ES-I3 (cell line): ENCODE data around the gene PCDHA3.
"Not testable (repeated sequence)": the region's sequence is repeated elsewhere in the genome, so short reads cannot be mapped to it uniquely, and the experiment has no call there.

Experiments
- H3K36me3 ChIP-seq: 2 replicates; pipeline ENCODE4 v1.6.1; 2013; ENCODE audit warnings: mild to moderate bottlenecking, low read length, control low read depth, moderate library complexity; ENCODE audit not compliant: insufficient read depth
- H3K4me1 ChIP-seq: 2 replicates; pipeline ENCODE4 v1.6.1; 2013; ENCODE audit warnings: mild to moderate bottlenecking, control low read depth, low read length; ENCODE audit not compliant: insufficient read depth
- H3K9ac ChIP-seq: 2 replicates; pipeline ENCODE4 v1.6.1; 2013; ENCODE audit warnings: low read depth, mild to moderate bottlenecking, low read length, moderate library complexity
- H3K9me3 ChIP-seq: 2 replicates; pipeline ENCODE4 v1.6.1; 2013; ENCODE audit warnings: mild to moderate bottlenecking, low read length, moderate library complexity; ENCODE audit not compliant: control insufficient read depth, insufficient read depth

The PCDHA3 gene

GRCh38 chr5:140800816-140801493 is at the start of gene PCDHA3:
PCDHA3 (plus strand) TSS chr5:140801057.
- no peaks in the 10 kb centered on the region for H3K4me1 ChIP-seq

GRCh38 chr5:140753561-140753960 is 47.3 kb upstream of the PCDHA3 start:
- Histone ChIP-seq H3K4me1 (no peaks in the 10 kb centered on the region), H3K9ac (no peak overlapping the region), H3K36me3 (no peaks in the 10 kb centered on the region), H3K9me3 (no peaks in the 10 kb centered on the region)

More at GRCh38 chr5:140800816-140801493, at the start of gene PCDHA3:
- Histone ChIP-seq H3K9me3 (peaks cover 5% of the 10 kb centered on the region; the same call in 1 of the 2 replicates), H3K9ac (no peak within 1 kb of the TSS), H3K36me3 (no peaks in the 10 kb centered on the region)

DNA sequence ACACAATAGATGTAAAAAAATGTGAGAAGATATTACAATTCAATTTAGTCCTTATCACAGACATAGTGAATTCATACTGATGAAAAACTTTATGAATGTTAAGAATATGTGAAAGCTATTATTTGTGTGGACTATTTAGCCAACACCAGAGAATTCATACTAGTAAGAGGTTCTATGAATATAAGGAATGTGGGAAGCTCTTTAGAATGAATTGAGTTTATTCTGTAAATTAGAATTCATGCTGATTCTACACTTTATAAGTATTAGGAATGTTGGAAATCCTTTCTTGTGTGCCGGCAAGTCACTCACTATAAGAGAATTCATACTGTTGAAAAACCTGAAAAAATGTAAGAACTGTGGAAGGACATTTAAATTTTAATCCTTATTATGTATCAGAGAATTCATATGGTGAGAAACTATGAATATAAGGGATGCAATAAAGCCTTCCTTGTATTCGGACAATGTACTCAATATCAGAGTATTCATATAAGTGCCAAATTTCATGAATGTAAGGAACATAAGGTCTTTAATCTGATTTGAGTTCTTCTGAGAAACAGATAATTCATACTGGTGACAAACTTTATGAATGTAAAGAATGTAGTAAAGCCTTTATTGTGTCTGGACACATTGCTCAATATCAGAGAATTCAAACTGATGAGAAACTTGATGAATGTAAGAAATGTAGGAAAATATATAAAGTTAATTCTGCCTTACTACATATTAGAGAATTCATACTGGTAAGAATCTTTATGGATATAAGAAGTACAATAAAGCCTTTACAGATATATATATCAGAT is 36.5 kb upstream of the PCDHA3 start:
- no peaks in the 10 kb centered on the region for H3K4me1 ChIP-seq
- H3K36me3 ChIP-seq, result no peaks in the 10 kb centered on the region
- no peak overlapping the region for H3K9ac ChIP-seq
- H3K9me3 ChIP-seq, result peaks cover 15% of the 10 kb centered on the region; the same call in 1 of the 2 replicates

DNA sequence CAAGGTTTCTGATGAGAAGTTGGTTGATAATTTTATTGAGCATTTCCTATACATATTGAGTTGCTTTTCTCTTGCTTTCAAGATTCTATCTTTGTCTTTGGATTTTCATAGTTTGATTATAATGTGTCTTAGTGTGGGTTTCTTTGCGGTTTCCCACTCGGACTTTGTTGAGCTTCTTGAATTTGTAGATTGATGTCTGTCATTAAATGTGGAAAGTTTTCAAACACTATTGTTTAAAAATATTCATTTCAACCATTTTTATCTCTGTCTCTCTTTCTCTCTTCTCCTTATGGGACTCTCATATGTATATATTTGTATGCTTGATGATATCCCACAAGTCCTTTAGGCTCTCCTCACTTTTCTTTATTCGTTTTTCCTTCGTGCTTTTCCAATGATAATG is 33.4 kb upstream of the PCDHA3 start:
- peaks cover 15% of the 10 kb centered on the region for H3K9me3 ChIP-seq
- no peak overlapping the region for H3K9ac ChIP-seq
- H3K4me1 ChIP-seq, result no peaks in the 10 kb centered on the region
- H3K36me3 ChIP-seq, result no peaks in the 10 kb centered on the region

- Histone ChIP-seq H3K4me1 (no peaks in the 10 kb centered on the region), H3K36me3 (no peaks in the 10 kb centered on the region), H3K9ac (no peak overlapping the region), H3K9me3 (peaks cover 8% of the 10 kb centered on the region; the same call in 1 of the 2 replicates)
Measured at GRCh38 chr5:140780512-140780911, 20.3 kb upstream of the PCDHA3 start.

DNA sequence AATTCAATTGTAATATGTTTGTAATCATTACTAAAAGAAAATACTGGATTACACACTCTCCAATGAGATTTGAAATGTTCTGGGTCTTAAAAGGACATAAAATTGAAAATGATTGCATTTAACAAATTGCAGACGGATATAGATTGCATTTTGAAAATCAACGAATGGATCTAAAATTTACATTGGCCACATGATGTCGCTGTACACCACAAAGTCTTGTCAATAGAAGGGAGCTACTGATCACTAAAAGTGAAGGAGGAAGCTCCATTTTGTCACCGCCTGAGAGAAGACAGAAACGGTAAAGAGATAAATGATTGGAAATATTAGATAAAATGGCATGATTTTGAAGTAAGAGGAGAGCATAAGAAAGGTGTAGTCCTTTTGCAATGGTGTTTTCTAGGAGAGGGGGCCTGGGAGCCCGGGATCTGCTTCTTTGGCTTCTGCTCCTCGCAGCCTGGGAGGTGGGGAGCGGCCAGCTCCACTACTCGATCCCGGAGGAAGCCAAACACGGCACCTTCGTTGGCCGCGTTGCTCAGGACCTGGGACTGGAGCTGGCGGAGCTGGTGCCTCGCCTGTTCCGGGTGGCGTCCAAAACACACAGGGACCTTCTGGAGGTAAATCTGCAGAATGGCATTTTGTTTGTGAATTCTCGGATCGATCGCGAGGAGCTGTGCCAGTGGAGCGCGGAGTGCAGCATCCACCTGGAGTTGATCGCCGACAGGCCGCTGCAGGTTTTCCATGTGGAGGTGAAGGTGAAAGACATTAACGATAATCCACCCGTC is 14.8 kb upstream of the PCDHA3 start, which contains the start of gene PCDHA1:
Gene PCDHA1, plus strand, starts transcription at position 236 of the 782 bp plus-strand sequence.
- H3K36me3 ChIP-seq, result no peaks in the 10 kb centered on the region
- no peaks in the 10 kb centered on the region for H3K4me1 ChIP-seq
- peaks cover 9% of the 10 kb centered on the region for H3K9me3 ChIP-seq
- H3K9ac ChIP-seq, result no peak within 1 kb of the TSS

DNA sequence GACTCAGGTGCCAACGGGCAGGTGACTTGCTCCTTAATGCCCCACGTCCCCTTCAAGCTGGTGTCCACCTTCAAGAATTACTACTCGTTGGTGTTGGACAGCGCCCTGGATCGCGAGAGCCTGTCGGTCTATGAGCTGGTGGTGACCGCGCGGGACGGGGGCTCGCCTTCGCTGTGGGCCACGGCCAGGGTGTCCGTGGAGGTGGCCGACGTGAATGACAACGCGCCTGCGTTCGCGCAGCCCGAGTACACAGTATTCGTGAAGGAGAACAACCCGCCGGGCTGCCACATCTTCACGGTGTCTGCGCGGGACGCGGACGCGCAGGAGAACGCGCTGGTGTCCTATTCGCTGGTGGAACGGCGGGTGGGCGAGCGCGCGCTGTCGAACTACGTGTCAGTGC is 13.4 kb upstream of the PCDHA3 start:
- not testable (repeated sequence) for H3K9ac ChIP-seq, H3K9me3 ChIP-seq, H3K36me3 ChIP-seq, H3K4me1 ChIP-seq

- H3K9me3 ChIP-seq, H3K4me1 ChIP-seq, H3K9ac ChIP-seq, H3K36me3 ChIP-seq: not testable (repeated sequence)
Measured at GRCh38 chr5:140787849-140788504, 12.9 kb upstream of the PCDHA3 start.

- H3K36me3 ChIP-seq, result no peaks in the 10 kb centered on the region
- H3K4me1 ChIP-seq, result no peaks in the 10 kb centered on the region
- peaks cover 4% of the 10 kb centered on the region; the same call in 1 of the 2 replicates for H3K9me3 ChIP-seq
- H3K9ac ChIP-seq, result no peak overlapping the region
Measured at GRCh38 chr5:140791089-140791488, 9.8 kb upstream of the PCDHA3 start.

DNA sequence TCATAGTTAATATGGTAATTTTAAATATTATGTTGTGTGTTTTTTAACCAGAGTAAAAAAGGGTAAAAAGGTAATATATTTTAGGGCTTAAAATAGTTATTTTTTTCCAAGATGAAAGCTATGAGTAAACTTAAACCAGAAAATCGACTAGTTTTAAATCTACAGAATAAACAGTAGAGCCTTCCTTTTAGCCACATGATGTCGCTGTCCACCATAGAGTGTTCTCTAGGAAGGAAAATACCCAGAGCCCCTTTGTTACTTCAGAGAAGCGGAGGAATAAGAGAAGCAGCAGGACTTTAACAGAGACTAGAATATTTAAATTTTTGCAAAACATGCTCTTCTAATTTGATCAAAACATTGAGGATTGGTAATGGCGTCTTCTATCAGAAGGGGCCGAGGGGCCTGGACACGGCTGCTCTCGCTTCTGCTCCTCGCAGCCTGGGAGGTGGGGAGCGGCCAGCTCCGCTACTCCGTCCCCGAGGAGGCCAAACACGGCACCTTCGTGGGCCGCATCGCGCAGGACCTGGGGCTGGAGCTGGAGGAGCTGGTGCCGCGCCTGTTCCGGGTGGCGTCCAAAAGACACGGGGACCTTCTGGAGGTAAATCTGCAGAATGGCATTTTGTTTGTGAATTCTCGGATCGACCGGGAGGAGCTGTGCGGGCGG is 6.1 kb upstream of the PCDHA3 start, which contains the start of gene PCDHA2:
Gene PCDHA2, plus strand, starts transcription at position 258 of the 664 bp plus-strand sequence.
- no peaks in the 10 kb centered on the region for H3K9me3 ChIP-seq
- no peaks in the 10 kb centered on the region for H3K4me1 ChIP-seq
- H3K36me3 ChIP-seq, result no peaks in the 10 kb centered on the region
- H3K9ac ChIP-seq, result peak within 1 kb of the TSS; percentile 57; the same call in 1 of the 2 replicates

DNA sequence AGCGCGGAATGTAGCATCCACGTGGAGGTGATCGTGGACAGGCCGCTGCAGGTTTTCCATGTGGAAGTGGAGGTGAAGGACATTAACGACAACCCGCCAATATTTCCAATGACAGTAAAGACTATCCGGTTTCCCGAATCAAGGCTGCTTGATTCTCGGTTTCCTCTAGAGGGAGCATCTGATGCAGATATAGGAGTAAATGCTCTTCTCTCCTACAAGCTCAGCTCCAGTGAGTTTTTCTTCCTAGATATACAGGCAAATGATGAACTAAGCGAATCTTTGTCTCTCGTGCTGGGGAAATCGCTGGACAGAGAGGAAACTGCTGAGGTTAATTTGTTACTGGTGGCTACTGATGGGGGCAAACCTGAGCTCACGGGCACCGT is 5.6 kb upstream of the PCDHA3 start:
- Histone ChIP-seq H3K9me3 (no peaks in the 10 kb centered on the region), H3K9ac (peak overlapping the region; percentile 57; the same call in 1 of the 2 replicates), H3K36me3 (no peaks in the 10 kb centered on the region), H3K4me1 (no peaks in the 10 kb centered on the region)

GRCh38 chr5:140796072-140796717 is 4.7 kb upstream of the PCDHA3 start:
- H3K9me3 ChIP-seq, H3K9ac ChIP-seq, H3K36me3 ChIP-seq, H3K4me1 ChIP-seq: not testable (repeated sequence)

DNA sequence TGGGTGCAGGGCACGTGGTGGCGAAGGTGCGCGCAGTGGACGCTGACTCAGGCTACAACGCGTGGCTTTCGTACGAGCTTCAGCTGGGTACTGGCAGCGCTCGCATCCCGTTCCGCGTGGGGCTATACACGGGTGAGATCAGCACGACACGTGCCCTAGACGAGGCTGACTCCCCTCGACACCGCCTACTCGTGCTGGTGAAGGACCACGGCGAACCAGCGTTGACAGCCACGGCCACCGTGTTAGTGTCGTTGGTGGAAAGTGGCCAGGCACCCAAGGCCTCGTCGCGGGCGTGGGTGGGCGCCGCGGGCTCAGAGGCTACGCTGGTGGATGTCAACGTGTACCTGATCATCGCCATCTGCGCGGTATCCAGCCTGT is 4.2 kb upstream of the PCDHA3 start:
- peaks cover under 1% of the 10 kb centered on the region; the same call in 1 of the 2 replicates for H3K9me3 ChIP-seq
- H3K9ac ChIP-seq, result no peak overlapping the region
- H3K36me3 ChIP-seq, result no peaks in the 10 kb centered on the region
- H3K4me1 ChIP-seq, result no peaks in the 10 kb centered on the region
